ENCODE measurements around the gene LRRTM2. TPM values are rescaled to one million over a fixed set of nuclear protein-coding genes. Genes with fewer than 3 reads are reported as not detected.
A peak's percentile ranks its signal among the peaks of the same experiment; 100 is the strongest.

The LRRTM2 gene, protein sequence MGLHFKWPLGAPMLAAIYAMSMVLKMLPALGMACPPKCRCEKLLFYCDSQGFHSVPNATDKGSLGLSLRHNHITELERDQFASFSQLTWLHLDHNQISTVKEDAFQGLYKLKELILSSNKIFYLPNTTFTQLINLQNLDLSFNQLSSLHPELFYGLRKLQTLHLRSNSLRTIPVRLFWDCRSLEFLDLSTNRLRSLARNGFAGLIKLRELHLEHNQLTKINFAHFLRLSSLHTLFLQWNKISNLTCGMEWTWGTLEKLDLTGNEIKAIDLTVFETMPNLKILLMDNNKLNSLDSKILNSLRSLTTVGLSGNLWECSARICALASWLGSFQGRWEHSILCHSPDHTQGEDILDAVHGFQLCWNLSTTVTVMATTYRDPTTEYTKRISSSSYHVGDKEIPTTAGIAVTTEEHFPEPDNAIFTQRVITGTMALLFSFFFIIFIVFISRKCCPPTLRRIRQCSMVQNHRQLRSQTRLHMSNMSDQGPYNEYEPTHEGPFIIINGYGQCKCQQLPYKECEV
- 0.14 and 0.20 TPM in 2 replicates for total RNA-seq
- polyA plus RNA-seq, result 0.06 and 0.10 TPM in 2 replicates
- 0.08 and 0.09 TPM in 2 replicates for polyA plus RNA-seq (2011; cell fraction: cytosol; rRNA removed)
- 0.17 and 0.21 TPM in 2 replicates for polyA plus RNA-seq (2011; cell fraction: nucleus; rRNA removed)
- polyA plus RNA-seq (2012), result 0.33 and 0.51 TPM in 2 replicates
- polyA minus RNA-seq, result 0.34 and 0.42 TPM in 2 replicates
- polyA minus RNA-seq (2011; cell fraction: cytosol; rRNA and poly(A)+ RNA removed), result not detected
- 0.58 and 0.82 TPM in 2 replicates for polyA minus RNA-seq (2011; cell fraction: nucleus; rRNA and poly(A)+ RNA removed)
- Bru-seq, nascent RNA, result percentile 22 among the genes with signal in this experiment
- BruChase-seq, experiment 1, labeled RNA remaining after a 6-hour chase, result percentile 27 among the genes with signal in this experiment
- percentile 18 among the genes with signal in this experiment for BruChase-seq, experiment 2, labeled RNA remaining after a 2-hour chase
- long read RNA-seq, result 0 reads

DNA sequence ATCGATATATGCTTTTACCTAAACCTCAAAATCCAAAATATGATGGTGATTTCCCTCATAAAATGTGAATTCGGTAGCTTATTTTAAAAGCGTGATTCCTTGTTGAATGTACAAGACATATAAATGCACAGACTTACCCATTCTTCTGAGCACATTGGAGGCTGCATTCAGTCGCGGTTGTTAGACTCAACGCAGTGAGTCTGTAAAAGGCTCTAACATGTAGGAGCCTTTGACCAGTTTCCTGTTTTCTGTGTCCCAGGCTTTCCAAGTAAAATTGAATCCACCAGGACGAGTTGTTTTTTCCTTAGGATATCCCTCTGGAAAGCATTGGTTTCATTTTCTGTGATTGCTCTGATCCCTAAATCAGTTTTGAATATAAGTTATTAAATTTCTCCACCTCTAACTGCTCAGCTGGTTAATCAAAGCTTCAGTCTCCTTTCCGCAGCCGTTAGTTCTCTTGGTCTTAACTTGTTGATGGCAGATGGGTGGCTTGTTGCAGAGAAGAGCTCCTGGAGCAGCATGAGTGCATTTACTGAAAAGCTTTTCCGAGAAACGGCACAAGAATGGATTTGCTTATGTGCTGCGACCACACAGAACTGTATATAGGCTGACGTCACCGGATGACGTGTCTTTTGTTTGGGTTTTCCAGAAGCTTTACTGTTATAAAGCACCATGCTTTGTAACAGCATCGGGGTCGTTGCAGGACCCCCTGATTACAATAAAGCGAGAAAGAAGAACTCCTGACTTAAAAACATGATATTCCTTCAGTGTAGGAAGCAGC lies at the start of gene LRRTM2:
Gene LRRTM2, minus strand, starts transcription at position 565 of the 781 bp plus-strand sequence. Its CDS starts 424 bp downstream, at position 141.
- H4K20me1 ChIP-seq (replicated peaks; ENCODE audit: control insufficient read depth, extremely low read depth, insufficient read depth, low read length), result peaks cover 15% of the 10 kb centered on the region
- no peaks in the 10 kb centered on the region for H3K27me3 ChIP-seq (ENCODE audit: control insufficient read depth in 2 of 2, insufficient read depth in 2 of 2, low read length in 2 of 2)
- peak within 1 kb of the TSS; percentile 7 for H3K9ac ChIP-seq (replicated peaks; ENCODE audit: extremely low read depth, insufficient read depth, low read length)
- no peak within 1 kb of the TSS for H2AFZ ChIP-seq (ENCODE audit: low read depth, low read length)
- H3K79me2 ChIP-seq (ENCODE audit: control insufficient read depth, insufficient read depth, low read length), result peaks cover 87% of the 10 kb centered on the region
- no peaks in the 10 kb centered on the region for H3K36me3 ChIP-seq (ENCODE audit: control insufficient read depth in 2 of 2, extremely low read depth in 1 of 2, insufficient read depth in 2 of 2, low read length in 2 of 2)
- intact Hi-C loops (cut with micrococcal nuclease) (no loop called here), dilution Hi-C loops (cut with MboI; ENCODE audit: extremely low pct_ligation_motif_present, low sequenced_read_pairs) (no loop called here)
- DNase-seq (ENCODE audit: low read depth, low spot score) (peak; percentile 67), FAIRE-seq (no peak)
- H3K27ac ChIP-seq (ENCODE audit: insufficient read depth, low read depth, low read length), result peak within 1 kb of the TSS; percentile 5
- TSS peak; percentile 59 for BruUV-seq (replicated peaks)
- no peaks in the 10 kb centered on the region for H3K9me1 ChIP-seq (replicated peaks; ENCODE audit: control insufficient read depth, extremely low read depth, insufficient read depth, low read length)
- peaks cover 19% of the 10 kb centered on the region for H3K4me1 ChIP-seq (ENCODE audit: control insufficient read depth, extremely low read depth, insufficient read depth, low read length)
- H3K4me3 ChIP-seq (replicated peaks in 1 of 3; ENCODE audit: insufficient read depth in 1 of 3, low read depth in 1 of 3, low read length in 3 of 3), result peak within 1 kb of the TSS in 1 of 3 experiments; percentile 7
- peak within 1 kb of the TSS; percentile 61 for H3K4me2 ChIP-seq (ENCODE audit: insufficient read depth, low read length)
- H3K9me3 ChIP-seq (replicated peaks; ENCODE audit: control insufficient read depth, insufficient read depth, low read length), result no peaks in the 10 kb centered on the region
- ChIA-PET CTCF (interaction anchor here (0.7 to 3.4 kb wide), 8 partner anchors 8 to 85 kb away, joined by 3 to 7 read pairs (median 4); no protein-coding TSS in a partner anchor), POLR2A (no interaction called here)
- TF ChIP-seq FOS (IDR thresholded peaks at IDR 0.05; ENCODE audit: borderline replicate concordance, insufficient read depth, low read length), result no peak
- peak; percentile 61 for TF ChIP-seq JUN (IDR thresholded peaks at IDR 0.05; ENCODE audit: borderline replicate concordance, insufficient read depth, insufficient read length, low read depth)

Measured in endothelial cell of umbilical vein (primary cell).